GM23338 (cell line): ENCODE results near the gene ASAP2. TPM values are rescaled to one million over a fixed set of nuclear protein-coding genes. Genes with fewer than 3 reads are reported as not detected.

Experiments
- ATAC-seq: fragments of 200-7000 bp; cut with Tn5 transposase; 3 replicates; pipeline ENCODE4 v1.9.1; 2020
- DNase-seq: peaks from one replicate; pipeline ENCODE4 v3.0.0-alpha.2; 2015; ENCODE audit warnings: low spot score
- H2AFZ ChIP-seq: fragments of 200-600 bp; sonication (generic); 2 replicates; pipeline ENCODE4 v1.8.0; 2016; ENCODE audit warnings: antibody characterized with exemption, mild to moderate bottlenecking, moderate library complexity
- H3F3A ChIP-seq: fragments of 200-600 bp; sonication (generic); replicated peaks from 2 replicates; pipeline ENCODE4 v1.8.0; 2017; ENCODE audit warnings: antibody characterized with exemption, mixed run types, low read depth
- H3K27ac ChIP-seq: fragments of 200-600 bp; sonication (generic); 2 replicates; pipeline ENCODE4 v1.6.1; 2016; ENCODE audit warnings: low read depth
- H3K27me3 ChIP-seq: fragments of 200-600 bp; sonication (generic); 2 replicates; pipeline ENCODE4 v1.8.0; 2016; ENCODE audit warnings: mild to moderate bottlenecking, mixed run types, moderate library complexity; ENCODE audit not compliant: insufficient read depth
- H3K36me3 ChIP-seq: fragments of 200-600 bp; sonication (generic); 2 replicates; pipeline ENCODE4 v1.8.0; 2016; ENCODE audit warnings: mild to moderate bottlenecking; ENCODE audit not compliant: insufficient read depth
- H3K4me1 ChIP-seq: fragments of 200-600 bp; sonication (generic); 2 replicates; pipeline ENCODE4 v1.8.0; 2016; ENCODE audit warnings: mild to moderate bottlenecking, moderate library complexity; ENCODE audit not compliant: insufficient read depth
- H3K4me2 ChIP-seq: fragments of 200-600 bp; sonication (generic); 2 replicates; pipeline ENCODE4 v1.7.1; 2017; ENCODE audit warnings: mixed run types
- H3K4me3 ChIP-seq: fragments of 200-600 bp; sonication (generic); 2 replicates; pipeline ENCODE4 v1.6.1; 2016; ENCODE audit warnings: mixed run types
- H3K79me2 ChIP-seq: fragments of 200-600 bp; sonication (generic); replicated peaks from 2 replicates; pipeline ENCODE4 v1.8.0; 2017; ENCODE audit warnings: mild to moderate bottlenecking; ENCODE audit not compliant: insufficient read depth
- H3K9me2 ChIP-seq: fragments of 200-600 bp; sonication (generic); 2 replicates; pipeline ENCODE4 v1.8.0; 2017; ENCODE audit not compliant: insufficient read depth
- H4K20me1 ChIP-seq: fragments of 200-600 bp; sonication (generic); replicated peaks from 2 replicates; pipeline ENCODE4 v1.8.0; 2017; ENCODE audit warnings: mild to moderate bottlenecking; ENCODE audit not compliant: insufficient read depth
- H3K27ac Mint-ChIP-seq: 2 replicates; pipeline ENCODE4 v1.8.0; 2020; ENCODE audit warnings: inconsistent platforms, mild to moderate bottlenecking, moderate library complexity, mixed read lengths
- H3K27me3 Mint-ChIP-seq: 3 replicates; pipeline ENCODE4 v1.8.0; 2022; ENCODE audit warnings: low read depth, mild to moderate bottlenecking, moderate library complexity, mixed read lengths, inconsistent platforms; ENCODE audit not compliant: insufficient read depth, poor library complexity
- H3K36me3 Mint-ChIP-seq: 3 replicates; pipeline ENCODE4 v1.8.0; 2021; ENCODE audit warnings: low read depth, mild to moderate bottlenecking, inconsistent platforms, moderate library complexity, mixed read lengths
- H3K4me1 Mint-ChIP-seq: 3 replicates; pipeline ENCODE4 v1.8.0; 2020; ENCODE audit warnings: mild to moderate bottlenecking, inconsistent platforms, mixed read lengths
- H3K4me3 Mint-ChIP-seq: 3 replicates; pipeline ENCODE4 v1.8.0; 2021; ENCODE audit warnings: moderate library complexity, mild to moderate bottlenecking, inconsistent platforms, mixed read lengths
- H3K9me3 Mint-ChIP-seq: 3 replicates; pipeline ENCODE4 v1.8.0; 2020; ENCODE audit warnings: moderate library complexity, mild to moderate bottlenecking, inconsistent platforms, mixed read lengths
- CREB1 ChIP-seq: fragments of 250-450 bp; sonication (Bioruptor Pico); IDR thresholded peaks from 2 replicates; pipeline ENCODE4 v1.5.0; 2020; ENCODE audit warnings: low read depth, mild to moderate bottlenecking, moderate library complexity
- EZH2 ChIP-seq: fragments of 200-600 bp; sonication (generic); IDR thresholded peaks from one replicate; pipeline ENCODE4 v1.8.0; 2017; ENCODE audit warnings: antibody characterized with exemption, mild to moderate bottlenecking, low read depth; ENCODE audit not compliant: unreplicated experiment
- EZH2phosphoT487 ChIP-seq: fragments of 200-600 bp; sonication (generic); IDR thresholded peaks from one replicate; pipeline ENCODE4 v1.8.1; 2018; ENCODE audit warnings: antibody characterized with exemption; ENCODE audit not compliant: unreplicated experiment
- JUNB ChIP-seq: IDR thresholded peaks from one replicate; pipeline ENCODE4 v1.6.1; 2016; ENCODE audit warnings: antibody characterized with exemption; ENCODE audit not compliant: unreplicated experiment
- NANOG ChIP-seq: IDR thresholded peaks from 2 replicates; pipeline ENCODE4 v1.6.1; 2016; ENCODE audit warnings: antibody characterized with exemption, borderline replicate concordance
- POLR2AphosphoS5 ChIP-seq: IDR thresholded peaks from 2 replicates; pipeline ENCODE4 v1.6.1; 2016; ENCODE audit warnings: antibody characterized with exemption, low read depth
- STAT1 ChIP-seq: IDR thresholded peaks from one replicate; pipeline ENCODE4 v1.6.1; 2016; ENCODE audit warnings: antibody characterized with exemption; ENCODE audit not compliant: unreplicated experiment
- ZNF114 ChIP-seq: fragments of 250-450 bp; sonication (Bioruptor Pico); IDR thresholded peaks from 2 replicates; pipeline ENCODE4 v1.5.0; 2020; ENCODE audit warnings: mild to moderate bottlenecking, moderate library complexity
- ZNF331 ChIP-seq: fragments of 250-450 bp; sonication (Bioruptor Pico); IDR thresholded peaks from 2 replicates; pipeline ENCODE4 v1.5.0; 2020; ENCODE audit warnings: low read depth, mild to moderate bottlenecking, moderate library complexity
- polyA plus RNA-seq: library from polyadenylated mRNA; unstranded; fragments of >200 nt; fragmentation: Nextera tagmentation; extraction: Ambion mirVana; gene quantifications from 2 replicates; pipeline ENCODE4 v1.2.1, GENCODE V29; 2016
- total RNA-seq: library from RNA; depleted of rRNA; stranded (reverse); fragments of >200 nt; shearing (Covaris generic); gene quantifications from 2 replicates; pipeline ENCODE4 v1.2.3, GENCODE V29; 2014
- TF ChIP-seq, protein P1 (sequence below), 2 experiments: fragments of 200-600 bp in 1 of 2; sonication (generic) in 1 of 2; conservative IDR thresholded peaks; 2 replicates each; pipeline versions ENCODE4 v1.5.1 to v1.6.1; 2016 to 2017; ENCODE audit warnings: antibody characterized with exemption in 2 of 2, low read depth in 2 of 2, mild to moderate bottlenecking in 2 of 2, moderate library complexity in 1 of 2
- TF ChIP-seq, protein P2 (sequence below): IDR thresholded peaks from one replicate; pipeline ENCODE4 v1.6.1; 2018; ENCODE audit warnings: antibody characterized with exemption; ENCODE audit not compliant: unreplicated experiment
- TF ChIP-seq, protein P3 (sequence below): IDR thresholded peaks from 2 replicates; pipeline ENCODE4 v1.6.1; 2016; ENCODE audit warnings: antibody characterized with exemption
- TF ChIP-seq, protein P4 (sequence below): fragments of 250-450 bp; sonication (Bioruptor Pico); IDR thresholded peaks from 2 replicates; pipeline ENCODE4 v1.5.0; 2020; ENCODE audit warnings: mild to moderate bottlenecking, moderate library complexity

ASAP2 gene
- total and polyA plus RNA-seq, 2 experiments from 2014 or later, result 2.6 to 15.6 TPM

DNA sequence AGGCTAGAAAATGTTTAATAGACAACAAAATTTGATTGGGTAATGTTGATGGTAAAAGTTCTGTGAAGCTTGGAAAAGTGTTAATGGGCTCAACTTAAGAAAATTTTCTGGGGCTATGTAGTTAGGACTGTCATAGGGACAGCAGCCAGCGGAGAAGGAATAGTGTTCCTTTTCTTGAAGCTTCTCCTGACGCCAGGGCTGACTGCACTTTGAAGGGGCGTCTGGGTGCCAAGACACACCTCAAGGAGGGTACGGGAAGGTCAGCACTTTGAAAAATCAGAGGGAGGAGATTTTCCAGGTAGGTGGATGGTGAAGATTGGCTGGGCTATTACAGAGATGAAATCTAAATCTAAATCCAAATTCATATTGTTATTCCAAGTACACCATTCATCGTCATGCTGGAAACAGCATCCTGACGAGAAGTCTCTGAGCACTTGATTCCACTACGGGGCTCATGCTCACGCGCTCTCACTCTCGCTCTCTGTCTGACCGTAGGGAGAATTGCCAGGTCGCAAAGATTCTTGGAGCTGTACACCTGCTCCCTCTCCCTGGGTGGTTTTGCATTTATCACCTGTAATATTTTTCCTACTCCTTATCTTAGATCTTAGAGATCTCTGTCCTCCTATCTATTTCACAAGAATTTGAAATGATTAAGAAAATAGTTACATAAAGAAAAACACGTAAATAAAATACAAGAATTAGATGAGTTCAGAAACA, 125.7 kb downstream of the ASAP2 start:
- TF ChIP-seq, protein P1, sequence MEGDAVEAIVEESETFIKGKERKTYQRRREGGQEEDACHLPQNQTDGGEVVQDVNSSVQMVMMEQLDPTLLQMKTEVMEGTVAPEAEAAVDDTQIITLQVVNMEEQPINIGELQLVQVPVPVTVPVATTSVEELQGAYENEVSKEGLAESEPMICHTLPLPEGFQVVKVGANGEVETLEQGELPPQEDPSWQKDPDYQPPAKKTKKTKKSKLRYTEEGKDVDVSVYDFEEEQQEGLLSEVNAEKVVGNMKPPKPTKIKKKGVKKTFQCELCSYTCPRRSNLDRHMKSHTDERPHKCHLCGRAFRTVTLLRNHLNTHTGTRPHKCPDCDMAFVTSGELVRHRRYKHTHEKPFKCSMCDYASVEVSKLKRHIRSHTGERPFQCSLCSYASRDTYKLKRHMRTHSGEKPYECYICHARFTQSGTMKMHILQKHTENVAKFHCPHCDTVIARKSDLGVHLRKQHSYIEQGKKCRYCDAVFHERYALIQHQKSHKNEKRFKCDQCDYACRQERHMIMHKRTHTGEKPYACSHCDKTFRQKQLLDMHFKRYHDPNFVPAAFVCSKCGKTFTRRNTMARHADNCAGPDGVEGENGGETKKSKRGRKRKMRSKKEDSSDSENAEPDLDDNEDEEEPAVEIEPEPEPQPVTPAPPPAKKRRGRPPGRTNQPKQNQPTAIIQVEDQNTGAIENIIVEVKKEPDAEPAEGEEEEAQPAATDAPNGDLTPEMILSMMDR (conservative IDR thresholded peaks at IDR 0.05; ENCODE audit: low read depth in 2 of 2), result no peak
- TF ChIP-seq EZH2, result no peak
- no peak for TF ChIP-seq STAT1
- TF ChIP-seq, protein P2, sequence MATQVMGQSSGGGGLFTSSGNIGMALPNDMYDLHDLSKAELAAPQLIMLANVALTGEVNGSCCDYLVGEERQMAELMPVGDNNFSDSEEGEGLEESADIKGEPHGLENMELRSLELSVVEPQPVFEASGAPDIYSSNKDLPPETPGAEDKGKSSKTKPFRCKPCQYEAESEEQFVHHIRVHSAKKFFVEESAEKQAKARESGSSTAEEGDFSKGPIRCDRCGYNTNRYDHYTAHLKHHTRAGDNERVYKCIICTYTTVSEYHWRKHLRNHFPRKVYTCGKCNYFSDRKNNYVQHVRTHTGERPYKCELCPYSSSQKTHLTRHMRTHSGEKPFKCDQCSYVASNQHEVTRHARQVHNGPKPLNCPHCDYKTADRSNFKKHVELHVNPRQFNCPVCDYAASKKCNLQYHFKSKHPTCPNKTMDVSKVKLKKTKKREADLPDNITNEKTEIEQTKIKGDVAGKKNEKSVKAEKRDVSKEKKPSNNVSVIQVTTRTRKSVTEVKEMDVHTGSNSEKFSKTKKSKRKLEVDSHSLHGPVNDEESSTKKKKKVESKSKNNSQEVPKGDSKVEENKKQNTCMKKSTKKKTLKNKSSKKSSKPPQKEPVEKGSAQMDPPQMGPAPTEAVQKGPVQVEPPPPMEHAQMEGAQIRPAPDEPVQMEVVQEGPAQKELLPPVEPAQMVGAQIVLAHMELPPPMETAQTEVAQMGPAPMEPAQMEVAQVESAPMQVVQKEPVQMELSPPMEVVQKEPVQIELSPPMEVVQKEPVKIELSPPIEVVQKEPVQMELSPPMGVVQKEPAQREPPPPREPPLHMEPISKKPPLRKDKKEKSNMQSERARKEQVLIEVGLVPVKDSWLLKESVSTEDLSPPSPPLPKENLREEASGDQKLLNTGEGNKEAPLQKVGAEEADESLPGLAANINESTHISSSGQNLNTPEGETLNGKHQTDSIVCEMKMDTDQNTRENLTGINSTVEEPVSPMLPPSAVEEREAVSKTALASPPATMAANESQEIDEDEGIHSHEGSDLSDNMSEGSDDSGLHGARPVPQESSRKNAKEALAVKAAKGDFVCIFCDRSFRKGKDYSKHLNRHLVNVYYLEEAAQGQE, result no peak
- no peak for TF ChIP-seq ZNF114 (CRISPR knock-in tag)
- TF ChIP-seq NANOG, result no peak
- TF ChIP-seq EZH2phosphoT487, result no peak
- no peak for TF ChIP-seq POLR2AphosphoS5
- TF ChIP-seq, protein P3, sequence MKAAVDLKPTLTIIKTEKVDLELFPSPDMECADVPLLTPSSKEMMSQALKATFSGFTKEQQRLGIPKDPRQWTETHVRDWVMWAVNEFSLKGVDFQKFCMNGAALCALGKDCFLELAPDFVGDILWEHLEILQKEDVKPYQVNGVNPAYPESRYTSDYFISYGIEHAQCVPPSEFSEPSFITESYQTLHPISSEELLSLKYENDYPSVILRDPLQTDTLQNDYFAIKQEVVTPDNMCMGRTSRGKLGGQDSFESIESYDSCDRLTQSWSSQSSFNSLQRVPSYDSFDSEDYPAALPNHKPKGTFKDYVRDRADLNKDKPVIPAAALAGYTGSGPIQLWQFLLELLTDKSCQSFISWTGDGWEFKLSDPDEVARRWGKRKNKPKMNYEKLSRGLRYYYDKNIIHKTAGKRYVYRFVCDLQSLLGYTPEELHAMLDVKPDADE, result no peak
- no peak for TF ChIP-seq CREB1 (CRISPR knock-in tag)
- TF ChIP-seq JUNB, result no peak
- TF ChIP-seq, protein P4, sequence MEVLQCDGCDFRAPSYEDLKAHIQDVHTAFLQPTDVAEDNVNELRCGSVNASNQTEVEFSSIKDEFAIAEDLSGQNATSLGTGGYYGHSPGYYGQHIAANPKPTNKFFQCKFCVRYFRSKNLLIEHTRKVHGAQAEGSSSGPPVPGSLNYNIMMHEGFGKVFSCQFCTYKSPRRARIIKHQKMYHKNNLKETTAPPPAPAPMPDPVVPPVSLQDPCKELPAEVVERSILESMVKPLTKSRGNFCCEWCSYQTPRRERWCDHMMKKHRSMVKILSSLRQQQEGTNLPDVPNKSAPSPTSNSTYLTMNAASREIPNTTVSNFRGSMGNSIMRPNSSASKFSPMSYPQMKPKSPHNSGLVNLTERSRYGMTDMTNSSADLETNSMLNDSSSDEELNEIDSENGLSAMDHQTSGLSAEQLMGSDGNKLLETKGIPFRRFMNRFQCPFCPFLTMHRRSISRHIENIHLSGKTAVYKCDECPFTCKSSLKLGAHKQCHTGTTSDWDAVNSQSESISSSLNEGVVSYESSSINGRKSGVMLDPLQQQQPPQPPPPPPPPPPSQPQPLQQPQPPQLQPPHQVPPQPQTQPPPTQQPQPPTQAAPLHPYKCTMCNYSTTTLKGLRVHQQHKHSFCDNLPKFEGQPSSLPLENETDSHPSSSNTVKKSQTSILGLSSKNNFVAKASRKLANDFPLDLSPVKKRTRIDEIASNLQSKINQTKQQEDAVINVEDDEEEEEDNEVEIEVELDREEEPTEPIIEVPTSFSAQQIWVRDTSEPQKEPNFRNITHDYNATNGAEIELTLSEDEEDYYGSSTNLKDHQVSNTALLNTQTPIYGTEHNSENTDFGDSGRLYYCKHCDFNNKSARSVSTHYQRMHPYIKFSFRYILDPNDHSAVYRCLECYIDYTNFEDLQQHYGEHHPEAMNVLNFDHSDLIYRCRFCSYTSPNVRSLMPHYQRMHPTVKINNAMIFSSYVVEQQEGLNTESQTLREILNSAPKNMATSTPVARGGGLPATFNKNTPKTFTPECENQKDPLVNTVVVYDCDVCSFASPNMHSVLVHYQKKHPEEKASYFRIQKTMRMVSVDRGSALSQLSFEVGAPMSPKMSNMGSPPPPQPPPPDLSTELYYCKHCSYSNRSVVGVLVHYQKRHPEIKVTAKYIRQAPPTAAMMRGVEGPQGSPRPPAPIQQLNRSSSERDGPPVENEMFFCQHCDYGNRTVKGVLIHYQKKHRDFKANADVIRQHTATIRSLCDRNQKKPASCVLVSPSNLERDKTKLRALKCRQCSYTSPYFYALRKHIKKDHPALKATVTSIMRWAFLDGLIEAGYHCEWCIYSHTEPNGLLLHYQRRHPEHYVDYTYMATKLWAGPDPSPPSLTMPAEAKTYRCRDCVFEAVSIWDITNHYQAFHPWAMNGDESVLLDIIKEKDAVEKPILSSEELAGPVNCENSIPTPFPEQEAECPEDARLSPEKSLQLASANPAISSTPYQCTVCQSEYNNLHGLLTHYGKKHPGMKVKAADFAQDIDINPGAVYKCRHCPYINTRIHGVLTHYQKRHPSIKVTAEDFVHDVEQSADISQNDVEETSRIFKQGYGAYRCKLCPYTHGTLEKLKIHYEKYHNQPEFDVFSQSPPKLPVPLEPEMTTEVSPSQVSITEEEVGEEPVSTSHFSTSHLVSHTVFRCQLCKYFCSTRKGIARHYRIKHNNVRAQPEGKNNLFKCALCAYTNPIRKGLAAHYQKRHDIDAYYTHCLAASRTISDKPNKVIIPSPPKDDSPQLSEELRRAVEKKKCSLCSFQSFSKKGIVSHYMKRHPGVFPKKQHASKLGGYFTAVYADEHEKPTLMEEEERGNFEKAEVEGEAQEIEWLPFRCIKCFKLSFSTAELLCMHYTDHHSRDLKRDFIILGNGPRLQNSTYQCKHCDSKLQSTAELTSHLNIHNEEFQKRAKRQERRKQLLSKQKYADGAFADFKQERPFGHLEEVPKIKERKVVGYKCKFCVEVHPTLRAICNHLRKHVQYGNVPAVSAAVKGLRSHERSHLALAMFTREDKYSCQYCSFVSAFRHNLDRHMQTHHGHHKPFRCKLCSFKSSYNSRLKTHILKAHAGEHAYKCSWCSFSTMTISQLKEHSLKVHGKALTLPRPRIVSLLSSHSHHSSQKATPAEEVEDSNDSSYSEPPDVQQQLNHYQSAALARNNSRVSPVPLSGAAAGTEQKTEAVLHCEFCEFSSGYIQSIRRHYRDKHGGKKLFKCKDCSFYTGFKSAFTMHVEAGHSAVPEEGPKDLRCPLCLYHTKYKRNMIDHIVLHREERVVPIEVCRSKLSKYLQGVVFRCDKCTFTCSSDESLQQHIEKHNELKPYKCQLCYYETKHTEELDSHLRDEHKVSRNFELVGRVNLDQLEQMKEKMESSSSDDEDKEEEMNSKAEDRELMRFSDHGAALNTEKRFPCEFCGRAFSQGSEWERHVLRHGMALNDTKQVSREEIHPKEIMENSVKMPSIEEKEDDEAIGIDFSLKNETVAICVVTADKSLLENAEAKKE (CRISPR knock-in tag), result no peak
- no peak for TF ChIP-seq ZNF331
- Histone ChIP-seq H3K36me3 (no peaks in the 10 kb centered on the region), H3K9me2 (no peaks in the 10 kb centered on the region), H3K27me3 (no peaks in the 10 kb centered on the region), H3K4me2 (no peak overlapping the region), H3K4me3 (no peak overlapping the region), H3K27ac (no peak overlapping the region), H3F3A (no peaks in the 10 kb centered on the region), H3K4me1 (peaks cover 2% of the 10 kb centered on the region), H4K20me1 (no peaks in the 10 kb centered on the region), H3K79me2 (no peaks in the 10 kb centered on the region), H2AFZ (no peak overlapping the region)
- Mint-ChIP-seq H3K4me1 (peaks cover 2% of the 10 kb centered on the region; the same call in 2 of the 3 replicates), H3K27ac (no peak overlapping the region), H3K4me3 (no peak overlapping the region), H3K36me3 (peaks cover 13% of the 10 kb centered on the region; the same call in 1 of the 3 replicates), H3K27me3 (peaks cover 5% of the 10 kb centered on the region), H3K9me3 (no peaks in the 10 kb centered on the region)
- ATAC-seq, result no peak
- no peak for DNase-seq
